COLO668 (cell line): ENCODE data around the gene PLEKHA5.
"Not testable (repeated sequence)": the region's sequence is repeated elsewhere in the genome, so short reads cannot be mapped to it uniquely, and the experiment has no call there.

Experiments used
- DNase-seq: peaks from one replicate; lab custom pipeline; 2025; ENCODE audit not compliant: unreplicated experiment; lab: John Stamatoyannopoulos, UW

The PLEKHA5 gene

GRCh38 chr12:19306366-19306765 is 176.8 kb downstream of the PLEKHA5 start:
- no peak for DNase-seq

- no peak for DNase-seq
Observed at GRCh38 chr12:19307451-19307850, 177.9 kb downstream of the PLEKHA5 start.

GRCh38 chr12:19311165-19311564 is 181.6 kb downstream of the PLEKHA5 start:
- DNase-seq: no peak

- no peak for DNase-seq
Observed at GRCh38 chr12:19312637-19313036, 183.1 kb downstream of the PLEKHA5 start.

- no peak for DNase-seq
Observed at GRCh38 chr12:19316425-19316824, 186.9 kb downstream of the PLEKHA5 start.

- DNase-seq: no peak
Observed at GRCh38 chr12:19322376-19322775, 192.8 kb downstream of the PLEKHA5 start.

GRCh38 chr12:19323805-19324204 is 194.3 kb downstream of the PLEKHA5 start:
- DNase-seq: no peak

GRCh38 chr12:19326102-19326501 is 196.6 kb downstream of the PLEKHA5 start:
- no peak for DNase-seq

GRCh38 chr12:19332196-19332595 is 202.7 kb downstream of the PLEKHA5 start:
- DNase-seq: no peak

GRCh38 chr12:19338405-19338804 is 208.9 kb downstream of the PLEKHA5 start:
- DNase-seq: no peak

GRCh38 chr12:19350850-19351249 is 221.3 kb downstream of the PLEKHA5 start:
- DNase-seq: not testable (repeated sequence)

- DNase-seq: no peak
Observed at GRCh38 chr12:19351346-19351745, 221.8 kb downstream of the PLEKHA5 start.

- DNase-seq: no peak
Observed at GRCh38 chr12:19369691-19370148, 240.2 kb downstream of the PLEKHA5 start.

- DNase-seq: no peak
Observed at GRCh38 chr12:19373586-19373985, 244.1 kb downstream of the PLEKHA5 start.

GRCh38 chr12:19375888-19376287 is 246.4 kb downstream of the PLEKHA5 start:
- DNase-seq: no peak

- no peak for DNase-seq
Observed at GRCh38 chr12:19376691-19377090, 247.2 kb downstream of the PLEKHA5 start.

- peak; percentile 0 for DNase-seq
Observed at GRCh38 chr12:19382111-19382526, 252.6 kb downstream of the PLEKHA5 start.

GRCh38 chr12:19382563-19382962 is 253.0 kb downstream of the PLEKHA5 start:
- DNase-seq: no peak

- no peak for DNase-seq
Observed at GRCh38 chr12:19387161-19387560, 257.6 kb downstream of the PLEKHA5 start.

- DNase-seq: no peak
Observed at GRCh38 chr12:19388131-19388549, 258.6 kb downstream of the PLEKHA5 start.

- DNase-seq: no peak
Observed at GRCh38 chr12:19390051-19390598, 260.6 kb downstream of the PLEKHA5 start.

- not testable (repeated sequence) for DNase-seq
Observed at GRCh38 chr12:19392644-19393043, 263.1 kb downstream of the PLEKHA5 start.

GRCh38 chr12:19394385-19394784 is 264.9 kb downstream of the PLEKHA5 start:
- DNase-seq: no peak
